COLO829 (cell line): ENCODE data around the gene BRICD5.
A peak's percentile ranks its signal among the peaks of the same experiment; 100 is the strongest.

Source experiments
- DNase-seq: peaks from one replicate; pipeline ENCODE4 v3.0.0; 2012; ENCODE audit warnings: low spot score

BRICD5 gene

GRCh38 chr16:2237493-2238149 lies 27.0 kb upstream of the BRICD5 start:
- no peak for DNase-seq

GRCh38 chr16:2237102-2237482 lies 26.4 kb upstream of the BRICD5 start:
- no peak for DNase-seq

- DNase-seq = no peak
Observed at GRCh38 chr16:2236337-2237101, 25.9 kb upstream of the BRICD5 start, which contains the start of gene DNASE1L2. DNASE1L2 (plus strand) TSS chr16:2236444; CDS start chr16:2236817, 373 bp downstream.

- DNase-seq = no peak
Observed at GRCh38 chr16:2235695-2236336, 25.2 kb upstream of the BRICD5 start.

- DNase-seq = no peak
Observed at GRCh38 chr16:2235234-2235651, 24.6 kb upstream of the BRICD5 start.

- DNase-seq = no peak
Observed at GRCh38 chr16:2234813-2235170, 24.1 kb upstream of the BRICD5 start.

- no peak for DNase-seq
Observed at GRCh38 chr16:2233872-2234812, 23.5 kb upstream of the BRICD5 start.

- no peak for DNase-seq
Observed at GRCh38 chr16:2233046-2233775, 22.5 kb upstream of the BRICD5 start.

GRCh38 chr16:2232094-2232990 lies 21.7 kb upstream of the BRICD5 start:
- DNase-seq = no peak

GRCh38 chr16:2231016-2231931 lies 20.6 kb upstream of the BRICD5 start:
- DNase-seq = no peak

GRCh38 chr16:2230376-2230775 lies 19.7 kb upstream of the BRICD5 start:
- DNase-seq = no peak

GRCh38 chr16:2229632-2230250 lies 19.1 kb upstream of the BRICD5 start:
- no peak for DNase-seq

- DNase-seq = no peak
Observed at GRCh38 chr16:2229091-2229490, 18.4 kb upstream of the BRICD5 start.

- DNase-seq = no peak
Observed at GRCh38 chr16:2228161-2228824, 17.6 kb upstream of the BRICD5 start.

GRCh38 chr16:2226918-2227317 lies 16.3 kb upstream of the BRICD5 start:
- no peak for DNase-seq

- DNase-seq = no peak
Observed at GRCh38 chr16:2226245-2226793, 15.7 kb upstream of the BRICD5 start.

GRCh38 chr16:2223942-2224486 lies 13.4 kb upstream of the BRICD5 start:
- DNase-seq = peak; percentile 45
